HL-60 (cell line): ENCODE results near the gene JAG1.

Source experiments
- GABPA ChIP-seq: IDR thresholded peaks from 2 replicates; pipeline ENCODE4 v1.6.1; 2012; ENCODE audit warnings: low read depth
- POLR2AphosphoS5 ChIP-seq: IDR thresholded peaks from 2 replicates; pipeline ENCODE4 v1.6.1; 2012; ENCODE audit warnings: low read depth
- SPI1 ChIP-seq: IDR thresholded peaks from 2 replicates; pipeline ENCODE4 v1.6.1; 2012; ENCODE audit warnings: low read depth, mild to moderate bottlenecking, borderline replicate concordance
- TF ChIP-seq, protein P1 (sequence below): IDR thresholded peaks from one replicate; pipeline ENCODE4 v1.5.1; 2011; ENCODE audit warnings: low read length, control low read depth, inconsistent platforms; ENCODE audit not compliant: insufficient read depth
- TF ChIP-seq, protein P2 (sequence below): IDR thresholded peaks from 2 replicates; pipeline ENCODE4 v1.6.1; 2012; ENCODE audit warnings: low read depth; ENCODE audit not compliant: insufficient replicate concordance

DNA sequence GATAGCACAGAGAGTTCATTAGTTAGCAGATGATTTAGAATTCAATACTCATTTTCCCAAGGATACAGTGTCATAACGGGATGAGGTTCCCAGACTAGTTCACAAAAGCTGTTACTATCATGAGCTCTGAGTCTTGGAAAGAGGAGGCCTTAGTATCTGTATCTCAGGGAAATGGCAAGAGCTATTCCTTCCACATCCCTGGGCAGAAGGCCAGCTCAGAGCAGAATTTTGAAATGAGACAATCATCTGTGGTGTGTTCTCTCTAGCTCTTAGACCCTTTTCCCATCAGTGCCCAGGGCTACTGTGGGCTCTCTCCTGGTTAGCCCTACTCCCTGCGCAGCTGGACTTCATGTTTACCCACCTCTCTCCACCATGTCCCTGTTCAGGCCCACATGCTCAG is 64.5 kb downstream of the JAG1 start:
- TF ChIP-seq, protein P1, sequence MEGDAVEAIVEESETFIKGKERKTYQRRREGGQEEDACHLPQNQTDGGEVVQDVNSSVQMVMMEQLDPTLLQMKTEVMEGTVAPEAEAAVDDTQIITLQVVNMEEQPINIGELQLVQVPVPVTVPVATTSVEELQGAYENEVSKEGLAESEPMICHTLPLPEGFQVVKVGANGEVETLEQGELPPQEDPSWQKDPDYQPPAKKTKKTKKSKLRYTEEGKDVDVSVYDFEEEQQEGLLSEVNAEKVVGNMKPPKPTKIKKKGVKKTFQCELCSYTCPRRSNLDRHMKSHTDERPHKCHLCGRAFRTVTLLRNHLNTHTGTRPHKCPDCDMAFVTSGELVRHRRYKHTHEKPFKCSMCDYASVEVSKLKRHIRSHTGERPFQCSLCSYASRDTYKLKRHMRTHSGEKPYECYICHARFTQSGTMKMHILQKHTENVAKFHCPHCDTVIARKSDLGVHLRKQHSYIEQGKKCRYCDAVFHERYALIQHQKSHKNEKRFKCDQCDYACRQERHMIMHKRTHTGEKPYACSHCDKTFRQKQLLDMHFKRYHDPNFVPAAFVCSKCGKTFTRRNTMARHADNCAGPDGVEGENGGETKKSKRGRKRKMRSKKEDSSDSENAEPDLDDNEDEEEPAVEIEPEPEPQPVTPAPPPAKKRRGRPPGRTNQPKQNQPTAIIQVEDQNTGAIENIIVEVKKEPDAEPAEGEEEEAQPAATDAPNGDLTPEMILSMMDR, result no peak
- TF ChIP-seq, protein P2, sequence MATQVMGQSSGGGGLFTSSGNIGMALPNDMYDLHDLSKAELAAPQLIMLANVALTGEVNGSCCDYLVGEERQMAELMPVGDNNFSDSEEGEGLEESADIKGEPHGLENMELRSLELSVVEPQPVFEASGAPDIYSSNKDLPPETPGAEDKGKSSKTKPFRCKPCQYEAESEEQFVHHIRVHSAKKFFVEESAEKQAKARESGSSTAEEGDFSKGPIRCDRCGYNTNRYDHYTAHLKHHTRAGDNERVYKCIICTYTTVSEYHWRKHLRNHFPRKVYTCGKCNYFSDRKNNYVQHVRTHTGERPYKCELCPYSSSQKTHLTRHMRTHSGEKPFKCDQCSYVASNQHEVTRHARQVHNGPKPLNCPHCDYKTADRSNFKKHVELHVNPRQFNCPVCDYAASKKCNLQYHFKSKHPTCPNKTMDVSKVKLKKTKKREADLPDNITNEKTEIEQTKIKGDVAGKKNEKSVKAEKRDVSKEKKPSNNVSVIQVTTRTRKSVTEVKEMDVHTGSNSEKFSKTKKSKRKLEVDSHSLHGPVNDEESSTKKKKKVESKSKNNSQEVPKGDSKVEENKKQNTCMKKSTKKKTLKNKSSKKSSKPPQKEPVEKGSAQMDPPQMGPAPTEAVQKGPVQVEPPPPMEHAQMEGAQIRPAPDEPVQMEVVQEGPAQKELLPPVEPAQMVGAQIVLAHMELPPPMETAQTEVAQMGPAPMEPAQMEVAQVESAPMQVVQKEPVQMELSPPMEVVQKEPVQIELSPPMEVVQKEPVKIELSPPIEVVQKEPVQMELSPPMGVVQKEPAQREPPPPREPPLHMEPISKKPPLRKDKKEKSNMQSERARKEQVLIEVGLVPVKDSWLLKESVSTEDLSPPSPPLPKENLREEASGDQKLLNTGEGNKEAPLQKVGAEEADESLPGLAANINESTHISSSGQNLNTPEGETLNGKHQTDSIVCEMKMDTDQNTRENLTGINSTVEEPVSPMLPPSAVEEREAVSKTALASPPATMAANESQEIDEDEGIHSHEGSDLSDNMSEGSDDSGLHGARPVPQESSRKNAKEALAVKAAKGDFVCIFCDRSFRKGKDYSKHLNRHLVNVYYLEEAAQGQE, result no peak
- TF ChIP-seq POLR2AphosphoS5, result no peak
- TF ChIP-seq SPI1, result no peak
- no peak for TF ChIP-seq GABPA
